Endometrial microvascular endothelial cells (primary cell): ENCODE data around the gene PNMA1. TPM values are rescaled to one million over a fixed set of nuclear protein-coding genes. Genes with fewer than 3 reads are reported as not detected.

Experiments used
- in situ Hi-C: cut with HindIII; loops from 2 replicates; pipeline ENCODE4 v1.10.0; 2017; ENCODE audit warnings: low sequenced_read_pairs, low pct_unique_long_range_greater_than_20kb; ENCODE audit errors: inconsistent ontology term
- total RNA-seq: library from RNA; depleted of rRNA; stranded (reverse); fragments of >200 nt; gene quantifications from one replicate; pipeline ENCODE4 v1.2.3, GENCODE V29; 2015; ENCODE audit errors: inconsistent ontology term

PNMA1 gene
- total RNA-seq, 1 donor from 2014 or later: 32.1 TPM

DNA sequence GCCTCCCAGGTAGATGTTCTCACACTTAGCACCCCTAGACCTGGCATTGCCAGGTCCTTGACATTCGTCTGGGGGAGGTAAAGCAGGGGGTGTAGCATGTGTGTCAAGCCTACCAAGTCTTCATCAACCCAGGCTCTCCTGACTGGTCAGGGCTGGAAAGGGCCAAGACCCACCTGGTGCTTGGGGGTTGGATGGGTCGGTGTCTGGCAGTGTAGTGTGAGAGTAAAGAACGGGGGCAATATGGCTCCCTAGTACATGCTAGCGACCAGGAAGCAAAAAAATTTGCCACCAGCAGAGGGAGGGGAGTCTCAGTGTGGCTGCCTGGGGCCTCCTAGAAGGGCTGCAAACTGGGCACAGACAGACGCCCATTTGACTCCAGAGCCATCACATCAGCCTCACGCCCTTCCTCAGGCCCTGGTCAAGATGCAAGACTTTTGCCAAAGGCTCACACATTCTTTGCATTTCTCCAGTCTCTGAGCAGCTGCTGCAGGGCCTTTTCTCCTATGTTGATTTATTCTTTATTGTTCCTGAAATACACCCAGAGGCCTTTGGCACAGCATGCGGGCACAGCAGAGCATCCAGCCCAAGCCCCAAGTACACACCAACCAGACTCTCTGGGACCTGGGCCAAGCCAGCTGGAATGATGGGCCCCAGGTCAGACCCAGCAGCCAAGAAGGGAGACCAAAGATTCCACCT is 38.3 kb upstream of the PNMA1 start:
- in situ Hi-C loops: no loop called here

DNA sequence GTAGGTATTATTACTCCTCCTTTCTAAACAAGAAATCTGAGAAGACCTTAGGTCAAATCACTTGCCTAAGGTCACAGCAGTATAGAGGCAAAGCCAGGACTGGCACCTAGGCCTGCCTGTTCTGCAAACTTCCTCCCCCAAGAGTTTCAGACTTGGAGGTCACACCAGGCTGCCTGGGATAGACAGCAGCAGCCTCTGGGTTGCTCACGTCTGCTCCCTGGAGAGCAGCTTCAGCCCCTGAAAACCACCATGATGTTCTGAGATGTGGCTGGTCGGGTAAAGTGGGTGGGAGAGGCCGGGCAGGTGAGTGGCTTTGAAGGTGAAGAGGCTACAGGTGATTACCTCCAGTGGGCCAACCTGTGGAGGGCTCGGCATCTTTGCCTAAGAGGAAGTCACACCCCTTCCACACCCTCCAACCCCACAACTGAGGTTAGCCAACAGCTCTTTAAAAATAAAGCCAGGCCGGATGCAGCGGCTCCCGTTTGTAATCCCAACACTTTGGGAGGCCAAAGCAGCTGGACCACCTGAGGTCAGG is 37.0 kb upstream of the PNMA1 start:
- in situ Hi-C loops: no loop called here

DNA sequence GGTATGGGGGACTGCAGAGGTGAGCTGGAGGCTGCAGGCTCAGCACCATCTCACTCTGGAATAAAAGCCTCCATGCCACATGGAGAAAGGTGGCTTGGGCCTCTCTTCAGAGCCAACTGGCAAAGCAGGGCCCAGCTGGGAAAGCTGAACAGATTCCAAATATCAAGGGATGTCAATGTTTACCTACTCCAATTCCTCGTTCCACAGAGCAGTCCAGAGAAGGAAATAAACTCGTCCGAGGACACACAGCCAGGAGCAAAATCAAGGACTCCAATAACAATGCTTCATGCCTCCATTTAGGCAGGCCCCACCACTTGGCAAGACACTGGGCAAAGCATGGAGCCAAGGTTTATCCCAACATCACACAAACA is 36.3 kb upstream of the PNMA1 start:
- in situ Hi-C loops: no loop called here

GRCh38 chr14:73749706-73750530 is 35.7 kb upstream of the PNMA1 start:
- in situ Hi-C loops: no loop called here

- in situ Hi-C loops: no loop called here
These were observed 34.7 kb upstream of the PNMA1 start for GRCh38 chr14:73748858-73749357.

GRCh38 chr14:73747379-73748211 is 33.4 kb upstream of the PNMA1 start:
- in situ Hi-C loops: no loop called here

DNA sequence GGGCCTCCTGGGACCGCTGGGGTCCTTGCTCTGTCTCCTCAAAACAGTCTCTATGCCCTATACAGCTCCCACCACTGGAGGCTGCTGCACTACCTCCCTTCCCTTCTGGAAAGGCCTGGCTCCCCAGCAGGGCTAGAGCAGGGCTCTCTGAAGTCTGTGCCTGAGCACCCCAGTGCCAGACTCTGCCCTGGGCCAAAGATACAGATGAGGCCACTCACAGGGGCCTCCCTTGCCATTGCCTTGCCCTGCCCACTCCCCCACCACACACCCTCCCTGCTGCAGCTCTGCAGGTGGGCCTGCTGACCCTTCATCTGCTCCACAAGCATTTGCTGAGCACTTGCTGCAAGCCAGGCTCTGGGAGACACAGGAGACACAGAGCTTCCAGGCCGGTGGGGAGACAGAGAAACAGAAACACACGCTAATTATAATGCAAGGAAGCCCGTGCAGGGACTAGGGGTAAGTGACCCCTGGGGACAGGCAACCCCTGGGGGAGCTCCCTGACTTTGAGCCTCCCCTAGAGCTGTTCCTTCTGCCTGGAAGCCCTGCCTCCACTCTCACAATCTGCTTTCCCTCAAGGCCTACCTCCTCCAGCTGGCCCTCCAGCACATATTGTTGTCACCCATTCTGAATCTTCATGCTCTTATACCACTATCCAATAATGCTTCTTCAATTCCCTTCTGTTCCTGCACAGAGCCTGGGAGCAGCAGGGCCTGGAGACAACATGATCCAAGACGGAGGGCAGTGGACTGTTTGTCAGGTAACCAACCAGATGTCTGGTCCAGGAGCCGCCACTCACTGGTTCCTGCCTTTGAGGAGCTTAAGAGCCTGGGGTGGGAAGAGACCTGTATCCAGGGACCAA is 32.6 kb upstream of the PNMA1 start:
- in situ Hi-C loops: no loop called here

DNA sequence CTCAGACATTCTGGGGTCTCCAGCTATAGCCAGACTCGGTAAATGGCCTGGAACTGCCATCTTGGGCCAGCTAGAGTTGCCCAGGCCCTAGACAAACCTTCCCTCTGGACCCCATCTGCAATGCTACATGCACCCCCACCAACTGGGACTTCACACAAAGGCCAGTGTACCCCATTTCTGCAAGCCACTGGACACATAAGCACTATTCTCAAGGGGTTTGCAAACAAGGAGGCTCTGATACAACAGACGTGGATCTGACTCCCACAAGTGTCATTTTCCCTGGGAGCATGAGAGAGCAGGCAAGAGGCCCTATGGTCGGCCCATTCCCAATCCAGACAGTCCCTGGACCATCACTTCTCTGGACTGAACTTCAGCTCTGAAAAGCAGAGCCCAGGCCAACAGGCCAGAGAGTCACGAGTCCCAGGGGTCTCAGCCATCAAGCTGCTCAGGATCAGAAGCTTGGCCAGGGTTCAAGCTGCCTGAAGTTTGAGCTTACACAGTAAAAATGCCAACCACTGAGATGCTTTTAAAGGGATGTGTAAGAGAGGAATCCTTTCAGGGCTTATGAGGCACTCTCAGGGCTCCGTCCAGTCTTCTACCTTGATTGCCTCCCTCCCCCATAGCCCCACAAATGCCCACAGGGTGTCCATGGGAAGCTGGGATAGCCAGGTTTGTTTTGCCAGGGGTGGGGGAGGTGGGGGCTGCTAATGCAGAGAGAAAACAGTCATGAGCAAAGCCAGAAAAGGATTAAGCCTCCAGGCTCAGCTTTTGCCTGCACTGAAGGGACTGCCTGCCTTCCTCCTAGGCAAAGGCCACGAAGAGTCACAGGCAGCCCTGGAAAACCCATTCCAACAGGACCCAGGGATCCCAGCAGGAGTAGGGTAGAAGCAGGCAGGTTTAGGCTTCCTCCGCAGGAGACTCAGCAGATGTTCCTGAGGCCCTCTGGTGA is 31.7 kb upstream of the PNMA1 start:
- in situ Hi-C loops: no loop called here

- in situ Hi-C loops: no loop called here
These were observed 30.8 kb upstream of the PNMA1 start for GRCh38 chr14:73744874-73745529.

- in situ Hi-C loops: no loop called here
These were observed 30.1 kb upstream of the PNMA1 start for GRCh38 chr14:73744175-73744867.

- in situ Hi-C loops: no loop called here
These were observed 29.3 kb upstream of the PNMA1 start for GRCh38 chr14:73743431-73743931.

GRCh38 chr14:73742520-73743238 is 28.5 kb upstream of the PNMA1 start:
- in situ Hi-C loops: no loop called here

DNA sequence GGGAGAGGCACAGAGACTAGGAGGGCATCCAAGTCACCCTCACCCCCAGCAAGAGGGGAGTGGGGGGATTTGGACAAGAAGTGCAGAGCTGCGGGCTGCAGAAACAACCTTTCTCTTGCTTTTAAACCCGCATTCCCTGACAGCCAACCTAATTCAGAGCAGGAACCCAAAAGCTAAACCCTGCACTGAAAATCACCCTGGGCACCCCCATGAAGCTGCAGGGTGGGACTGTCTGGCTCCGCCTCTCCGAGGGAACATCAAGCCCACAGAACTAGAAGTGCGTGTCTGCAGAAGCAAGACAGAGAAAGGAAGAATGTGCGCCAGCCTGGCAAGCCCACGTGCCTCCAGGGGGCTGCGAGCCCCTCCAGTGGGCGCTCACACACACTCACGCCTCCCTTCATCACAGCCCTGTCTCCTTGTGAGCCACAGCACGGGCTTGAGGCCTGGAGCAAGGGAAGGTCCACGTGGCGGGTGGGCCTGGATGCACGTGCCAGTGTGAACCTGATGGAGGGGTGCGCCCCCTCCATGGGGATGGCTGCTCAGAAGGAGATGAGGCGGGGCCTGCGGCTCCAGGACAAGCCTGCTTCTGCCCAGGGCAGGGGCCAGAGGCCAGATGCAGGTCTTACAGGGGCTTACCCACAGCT is 27.8 kb upstream of the PNMA1 start:
- in situ Hi-C loops: no loop called here

GRCh38 chr14:73741386-73741875 is 27.2 kb upstream of the PNMA1 start:
- in situ Hi-C loops: no loop called here
